Glutamatergic neuron (in vitro differentiated cells): Measurements from ENCODE around the gene EPS8L1. TPM values are rescaled to one million over a fixed set of nuclear protein-coding genes. Genes with fewer than 3 reads are reported as not detected.

Experiments used
- DNase-seq: peaks from one replicate; pipeline ENCODE4 v3.0.0; 2022
- H3K27ac Mint-ChIP-seq: one replicate; pipeline ENCODE4 v1.8.0; 2020; ENCODE audit warnings: mild to moderate bottlenecking, mixed read lengths, inconsistent platforms; ENCODE audit not compliant: unreplicated experiment
- H3K27me3 Mint-ChIP-seq: one replicate; pipeline ENCODE4 v1.8.0; 2020; ENCODE audit warnings: mild to moderate bottlenecking, moderate library complexity, mixed read lengths, inconsistent platforms; ENCODE audit not compliant: unreplicated experiment
- H3K36me3 Mint-ChIP-seq: one replicate; pipeline ENCODE4 v1.8.0; 2020; ENCODE audit warnings: mild to moderate bottlenecking, mixed read lengths, inconsistent platforms; ENCODE audit not compliant: unreplicated experiment
- H3K4me1 Mint-ChIP-seq: one replicate; pipeline ENCODE4 v1.8.0; 2020; ENCODE audit warnings: mild to moderate bottlenecking, low read depth, mixed read lengths, inconsistent platforms; ENCODE audit not compliant: unreplicated experiment
- H3K4me3 Mint-ChIP-seq: one replicate; pipeline ENCODE4 v1.8.0; 2020; ENCODE audit warnings: mild to moderate bottlenecking, mixed read lengths, inconsistent platforms; ENCODE audit not compliant: unreplicated experiment
- H3K9me3 Mint-ChIP-seq: one replicate; pipeline ENCODE4 v1.8.0; 2020; ENCODE audit warnings: mild to moderate bottlenecking, moderate library complexity, mixed read lengths, inconsistent platforms; ENCODE audit not compliant: unreplicated experiment
- total RNA-seq: library from RNA; stranded (reverse); fragmentation: NEBNext Ultra II Directional; extraction: Animal tissue kit (Norgen Biotek cat#: 25700); gene quantifications from one replicate; pipeline ENCODE4 v1.2.1, GENCODE V29; 2021; ENCODE audit not compliant: unreplicated experiment
- TF ChIP-seq, protein P1 (sequence below): fragments of 200-600 bp; sonication (generic); IDR thresholded peaks from one replicate; pipeline ENCODE4 v1.5.0; 2021; ENCODE audit not compliant: partially characterized antibody, unreplicated experiment

Gene EPS8L1
- total RNA-seq, 1 donor from 2014 or later: 114 TPM

DNA sequence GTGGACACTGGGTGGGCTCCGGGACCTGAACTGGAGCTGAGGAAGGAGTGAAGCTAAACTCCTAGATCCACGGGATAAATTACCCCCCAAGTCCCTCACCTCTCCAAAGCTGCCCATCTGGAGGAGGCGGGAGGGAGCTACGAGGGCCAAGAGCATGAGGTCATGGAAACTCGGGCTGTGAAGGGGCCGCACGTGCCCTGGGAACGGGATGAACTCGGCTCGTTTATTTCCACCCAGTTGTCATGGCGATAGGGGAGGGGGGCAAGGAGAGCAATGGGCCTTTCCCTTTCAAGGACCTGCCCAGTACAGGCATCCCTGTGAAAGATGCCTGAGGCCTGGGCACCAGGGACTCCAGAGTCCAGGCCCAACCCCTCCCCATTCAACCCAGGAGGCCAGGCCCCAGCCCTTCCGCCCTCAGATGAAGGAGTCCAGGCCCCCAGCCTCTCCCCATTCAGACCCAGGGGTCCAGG lies 37.9 kb downstream of the EPS8L1 start:
- Mint-ChIP-seq H3K27ac (no peak overlapping the region), H3K9me3 (peaks cover 7% of the 10 kb centered on the region), H3K4me1 (peaks cover 13% of the 10 kb centered on the region), H3K36me3 (peaks cover 11% of the 10 kb centered on the region), H3K27me3 (peaks cover 17% of the 10 kb centered on the region), H3K4me3 (no peak overlapping the region)
- TF ChIP-seq, protein P1, sequence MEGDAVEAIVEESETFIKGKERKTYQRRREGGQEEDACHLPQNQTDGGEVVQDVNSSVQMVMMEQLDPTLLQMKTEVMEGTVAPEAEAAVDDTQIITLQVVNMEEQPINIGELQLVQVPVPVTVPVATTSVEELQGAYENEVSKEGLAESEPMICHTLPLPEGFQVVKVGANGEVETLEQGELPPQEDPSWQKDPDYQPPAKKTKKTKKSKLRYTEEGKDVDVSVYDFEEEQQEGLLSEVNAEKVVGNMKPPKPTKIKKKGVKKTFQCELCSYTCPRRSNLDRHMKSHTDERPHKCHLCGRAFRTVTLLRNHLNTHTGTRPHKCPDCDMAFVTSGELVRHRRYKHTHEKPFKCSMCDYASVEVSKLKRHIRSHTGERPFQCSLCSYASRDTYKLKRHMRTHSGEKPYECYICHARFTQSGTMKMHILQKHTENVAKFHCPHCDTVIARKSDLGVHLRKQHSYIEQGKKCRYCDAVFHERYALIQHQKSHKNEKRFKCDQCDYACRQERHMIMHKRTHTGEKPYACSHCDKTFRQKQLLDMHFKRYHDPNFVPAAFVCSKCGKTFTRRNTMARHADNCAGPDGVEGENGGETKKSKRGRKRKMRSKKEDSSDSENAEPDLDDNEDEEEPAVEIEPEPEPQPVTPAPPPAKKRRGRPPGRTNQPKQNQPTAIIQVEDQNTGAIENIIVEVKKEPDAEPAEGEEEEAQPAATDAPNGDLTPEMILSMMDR: no peak
- peak; percentile 83 for DNase-seq

DNA sequence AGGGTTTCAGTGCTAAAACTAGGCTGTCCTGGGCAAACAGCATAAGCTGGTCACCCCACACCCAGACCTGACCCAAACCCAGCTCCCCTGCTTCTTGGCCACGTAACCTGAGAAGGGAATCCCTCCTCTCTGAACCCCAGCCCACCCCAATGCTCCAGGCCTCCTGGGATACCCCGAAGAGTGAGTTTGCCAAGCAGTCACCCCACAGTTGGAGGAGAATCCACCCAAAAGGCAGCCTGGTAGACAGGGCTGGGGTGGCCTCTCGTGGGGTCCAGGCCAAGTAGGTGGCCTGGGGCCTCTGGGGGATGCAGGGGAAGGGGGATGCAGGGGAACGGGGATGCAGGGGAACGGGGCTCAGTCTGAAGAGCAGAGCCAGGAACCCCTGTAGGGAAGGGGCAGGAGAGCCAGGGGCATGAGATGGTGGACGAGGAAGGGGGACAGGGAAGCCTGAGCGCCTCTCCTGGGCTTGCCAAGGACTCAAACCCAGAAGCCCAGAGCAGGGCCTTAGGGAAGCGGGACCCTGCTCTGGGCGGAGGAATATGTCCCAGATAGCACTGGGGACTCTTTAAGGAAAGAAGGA lies 39.0 kb downstream of the EPS8L1 start:
- Mint-ChIP-seq H3K9me3 (peaks cover 11% of the 10 kb centered on the region), H3K4me3 (peak overlapping the region; percentile 97), H3K27me3 (peaks cover 23% of the 10 kb centered on the region), H3K4me1 (peaks cover 14% of the 10 kb centered on the region), H3K27ac (peak overlapping the region; percentile 33), H3K36me3 (peaks cover 11% of the 10 kb centered on the region)
- DNase-seq: no peak
- TF ChIP-seq, protein P1: no peak

DNA sequence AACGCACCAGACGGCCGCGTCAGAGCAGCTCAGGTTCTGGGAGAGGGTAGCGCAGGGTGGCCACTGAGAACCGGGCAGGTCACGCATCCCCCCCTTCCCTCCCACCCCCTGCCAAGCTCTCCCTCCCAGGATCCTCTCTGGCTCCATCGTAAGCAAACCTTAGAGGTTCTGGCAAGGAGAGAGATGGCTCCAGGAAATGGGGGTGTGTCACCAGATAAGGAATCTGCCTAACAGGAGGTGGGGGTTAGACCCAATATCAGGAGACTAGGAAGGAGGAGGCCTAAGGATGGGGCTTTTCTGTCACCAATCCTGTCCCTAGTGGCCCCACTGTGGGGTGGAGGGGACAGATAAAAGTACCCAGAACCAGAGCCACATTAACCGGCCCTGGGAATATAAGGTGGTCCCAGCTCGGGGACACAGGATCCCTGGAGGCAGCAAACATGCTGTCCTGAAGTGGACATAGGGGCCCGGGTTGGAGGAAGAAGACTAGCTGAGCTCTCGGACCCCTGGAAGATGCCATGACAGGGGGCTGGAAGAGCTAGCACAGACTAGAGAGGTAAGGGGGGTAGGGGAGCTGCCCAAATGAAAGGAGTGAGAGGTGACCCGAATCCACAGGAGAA lies 39.9 kb downstream of the EPS8L1 start:
- Mint-ChIP-seq H3K36me3 (peaks cover 11% of the 10 kb centered on the region), H3K4me1 (peaks cover 14% of the 10 kb centered on the region), H3K4me3 (peak overlapping the region; percentile 97), H3K27me3 (peaks cover 23% of the 10 kb centered on the region), H3K9me3 (peaks cover 11% of the 10 kb centered on the region), H3K27ac (peak overlapping the region; percentile 75)
- TF ChIP-seq, protein P1: no peak
- no peak for DNase-seq

DNA sequence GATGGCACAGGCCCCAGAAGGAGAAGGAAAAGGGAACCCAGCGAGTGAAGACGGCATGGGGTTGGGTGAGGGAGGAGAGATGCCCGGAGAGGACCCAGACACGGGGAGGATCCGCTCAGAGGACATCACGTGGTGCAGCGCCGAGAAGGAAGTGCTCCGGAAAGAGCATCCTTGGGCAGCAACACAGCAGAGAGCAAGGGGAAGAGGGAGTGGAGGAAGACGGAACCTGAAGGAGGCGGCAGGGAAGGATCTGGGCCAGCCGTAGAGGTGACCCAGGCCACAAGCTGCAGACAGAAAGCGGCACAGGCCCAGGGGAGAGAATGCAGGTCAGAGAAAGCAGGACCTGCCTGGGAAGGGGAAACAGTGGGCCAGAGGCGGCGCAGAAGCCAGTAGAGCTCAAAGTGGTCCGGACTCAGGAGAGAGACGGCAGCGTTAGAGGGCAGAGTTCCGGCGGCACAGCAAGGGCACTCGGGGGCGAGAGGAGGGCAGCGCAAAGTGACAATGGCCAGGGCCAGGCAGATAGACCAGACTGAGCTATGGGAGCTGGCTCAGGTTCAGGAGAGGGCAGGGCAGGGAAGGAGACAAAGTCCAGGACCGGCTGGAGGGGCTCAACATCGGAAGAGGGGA lies 40.7 kb downstream of the EPS8L1 start:
- Mint-ChIP-seq H3K4me3 (peak overlapping the region; percentile 97), H3K36me3 (peaks cover 5% of the 10 kb centered on the region), H3K4me1 (peaks cover 14% of the 10 kb centered on the region), H3K27ac (peak overlapping the region; percentile 75), H3K27me3 (peaks cover 21% of the 10 kb centered on the region), H3K9me3 (peaks cover 11% of the 10 kb centered on the region)
- peak; percentile 57 for DNase-seq
- TF ChIP-seq, protein P1: no peak
